ENCODE data around the gene TCAP.

DNA sequence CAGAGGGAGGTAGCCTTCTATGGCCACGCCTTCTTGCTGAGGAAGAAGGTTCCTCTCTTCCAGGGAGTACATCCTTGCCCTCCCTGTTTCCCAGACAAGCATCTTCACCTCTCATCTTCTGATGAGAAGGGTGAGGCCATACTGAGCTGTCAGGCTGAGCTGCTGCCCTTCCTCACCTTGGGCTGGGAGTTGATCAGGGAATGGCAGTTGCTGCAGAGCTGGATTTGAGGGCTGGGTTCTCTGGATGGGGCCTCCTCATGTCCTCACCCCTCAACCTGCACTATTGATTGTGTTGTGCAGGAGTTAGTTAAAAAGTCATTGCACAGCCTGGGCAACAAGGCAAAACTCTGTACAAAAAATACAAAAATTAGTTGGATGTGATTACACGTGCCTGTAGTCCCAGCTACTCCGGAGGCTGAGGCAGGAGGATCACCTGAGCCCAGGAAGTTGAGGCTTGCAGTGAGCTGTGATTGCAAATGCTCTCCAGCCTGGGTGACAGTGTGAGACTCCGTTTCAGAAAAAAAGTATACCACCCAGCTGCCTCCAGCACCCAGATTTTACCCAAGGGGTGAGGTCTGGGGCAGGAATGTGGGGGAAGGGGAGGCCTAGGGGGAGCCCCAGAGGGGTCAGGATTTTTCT, 36.8 kb downstream of the TCAP start:
- TF ChIP-seq EZH2 (IDR thresholded peaks at IDR 0.05; ENCODE audit: low read length) (no peak), CTCF (optimal IDR thresholded peaks at IDR 0.05 in 1 of 3, IDR thresholded peaks at IDR 0.05 in 1 of 3, conservative IDR thresholded peaks at IDR 0.05 in 1 of 3; ENCODE audit: extremely low read depth in 1 of 3, insufficient read depth in 2 of 3, low read length in 3 of 3) (no peak)

Measured in keratinocyte (primary cell).